ENCODE results near the gene SNCB. TPM values are rescaled to one million over a fixed set of nuclear protein-coding genes. Genes with fewer than 3 reads are reported as not detected.
"Not testable (repeated sequence)": the region's sequence is repeated elsewhere in the genome, so short reads cannot be mapped to it uniquely, and the experiment has no call there.

The SNCB gene
- total RNA-seq, 1 experiment from 2014 or later = not detected

DNA sequence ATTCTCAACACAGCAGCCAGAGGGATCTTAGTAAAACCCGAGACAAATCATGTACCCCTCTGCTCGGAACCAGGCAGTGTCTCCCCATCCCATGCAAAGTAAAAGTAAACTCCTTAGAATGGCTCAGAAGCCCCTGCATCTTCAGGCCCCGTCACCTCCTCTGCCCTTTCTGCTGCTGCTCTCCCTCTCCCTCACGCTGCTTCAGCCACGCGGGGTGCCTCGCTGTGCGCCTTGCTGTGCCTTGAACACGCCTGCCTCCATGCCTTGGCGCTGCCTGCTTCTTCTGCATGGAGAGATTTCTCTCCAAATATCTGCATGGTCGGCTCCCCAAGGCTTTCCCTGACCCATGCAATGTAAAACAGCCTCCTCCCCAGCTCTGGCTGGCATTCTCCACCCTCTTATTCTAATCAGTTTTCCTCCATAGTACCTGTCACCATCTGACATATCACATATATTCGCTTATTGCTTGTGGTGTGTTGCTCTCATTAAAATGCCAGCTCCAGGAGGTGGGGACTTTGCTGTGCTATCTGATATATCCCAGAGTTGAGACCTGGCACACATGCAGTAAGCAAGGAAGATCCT, 28.3 kb downstream of the SNCB start:
- DNase-seq = no peak
- no peak overlapping the region for H3K4me3 ChIP-seq
- no peaks in the 10 kb centered on the region for H3K9me3 ChIP-seq
- peaks cover 10% of the 10 kb centered on the region for H3K36me3 ChIP-seq
- no peaks in the 10 kb centered on the region for H3K27me3 ChIP-seq

DNA sequence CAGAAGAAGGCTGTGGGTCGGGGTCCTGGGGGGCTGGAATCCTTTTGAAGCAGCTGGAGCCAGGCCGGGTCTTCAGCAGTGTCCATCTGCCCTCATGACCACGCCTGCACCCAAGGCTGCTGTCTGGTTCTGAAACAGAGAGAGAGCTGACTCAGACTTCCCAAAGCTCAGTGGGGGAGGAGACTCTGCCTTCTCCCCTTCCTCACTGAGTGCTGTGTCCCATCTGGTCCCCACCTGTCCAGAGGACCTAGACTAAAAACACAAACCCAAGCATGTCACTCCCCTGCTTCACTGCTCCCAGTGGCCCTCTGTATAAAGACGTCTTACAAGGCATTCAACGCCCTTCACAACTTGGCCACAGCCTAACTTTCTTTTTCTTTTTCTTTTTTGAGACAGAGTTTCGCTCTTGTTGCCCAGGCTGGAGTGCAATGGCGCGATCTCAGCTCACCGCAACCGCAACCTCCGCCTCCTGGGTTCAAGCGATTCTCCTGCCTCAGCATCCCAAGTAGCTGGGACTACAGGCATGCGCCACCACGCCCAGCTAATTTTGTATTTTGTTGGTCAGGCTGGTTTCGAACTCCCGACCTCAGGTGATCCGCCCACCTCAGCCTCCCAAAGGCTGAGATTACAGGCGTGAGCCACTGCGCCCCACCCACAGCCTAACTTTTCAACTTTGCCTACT, 30.4 kb downstream of the SNCB start:
- H3K36me3 ChIP-seq = peaks cover 10% of the 10 kb centered on the region
- not testable (repeated sequence) for H3K9me3 ChIP-seq, H3K27me3 ChIP-seq, H3K4me3 ChIP-seq, DNase-seq

DNA sequence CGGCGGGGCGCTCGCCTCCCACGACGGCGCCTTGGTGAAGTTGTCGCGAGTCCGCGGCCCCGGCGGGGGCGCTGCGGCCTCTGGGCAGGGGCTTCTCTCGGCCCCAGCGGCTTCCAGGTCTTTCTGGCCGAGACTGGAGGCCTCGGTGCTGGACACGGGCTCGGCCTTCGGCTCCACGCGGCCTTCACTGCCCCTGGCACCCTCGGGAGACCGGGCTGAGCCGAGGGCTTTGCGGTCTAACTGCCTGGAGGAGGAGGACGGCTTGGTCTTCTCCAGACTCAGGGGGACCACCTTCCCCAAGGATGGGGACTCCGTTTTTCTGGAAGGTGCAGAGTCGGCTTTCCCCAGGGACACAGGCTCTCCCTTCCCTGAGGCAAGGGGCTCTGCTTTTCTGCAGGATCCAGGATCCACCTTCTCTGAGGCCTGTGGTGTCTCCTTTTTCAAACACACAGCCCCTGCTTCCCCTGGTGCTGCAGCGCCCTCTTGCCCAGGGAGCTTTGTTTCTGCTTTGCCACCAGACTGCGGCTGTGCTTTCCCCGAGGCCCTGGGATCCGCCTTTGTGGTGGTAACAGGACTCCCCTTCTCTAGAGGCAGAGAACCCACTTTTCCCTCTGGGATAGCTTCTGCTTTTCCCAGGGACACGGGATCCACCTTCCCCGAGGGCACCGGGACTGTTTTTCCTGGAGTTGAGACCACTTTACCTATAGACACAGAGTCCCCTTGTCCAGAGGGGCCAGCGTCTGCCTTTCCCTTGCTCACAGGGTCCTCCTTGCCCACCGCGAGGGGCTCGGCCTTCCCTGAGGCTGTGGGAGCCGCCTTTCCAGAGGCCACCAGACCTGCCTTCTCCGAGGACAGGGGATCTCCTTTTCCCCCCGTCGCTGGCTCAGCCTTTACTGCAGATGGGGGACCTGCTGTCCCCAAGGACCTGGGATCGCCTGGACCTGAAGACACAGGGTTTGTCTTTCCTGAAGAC, 32.6 kb downstream of the SNCB start:
- no peak overlapping the region for H3K4me3 ChIP-seq
- no peaks in the 10 kb centered on the region for H3K9me3 ChIP-seq
- H3K36me3 ChIP-seq = peaks cover 10% of the 10 kb centered on the region
- DNase-seq = no peak
- no peaks in the 10 kb centered on the region for H3K27me3 ChIP-seq

DNA sequence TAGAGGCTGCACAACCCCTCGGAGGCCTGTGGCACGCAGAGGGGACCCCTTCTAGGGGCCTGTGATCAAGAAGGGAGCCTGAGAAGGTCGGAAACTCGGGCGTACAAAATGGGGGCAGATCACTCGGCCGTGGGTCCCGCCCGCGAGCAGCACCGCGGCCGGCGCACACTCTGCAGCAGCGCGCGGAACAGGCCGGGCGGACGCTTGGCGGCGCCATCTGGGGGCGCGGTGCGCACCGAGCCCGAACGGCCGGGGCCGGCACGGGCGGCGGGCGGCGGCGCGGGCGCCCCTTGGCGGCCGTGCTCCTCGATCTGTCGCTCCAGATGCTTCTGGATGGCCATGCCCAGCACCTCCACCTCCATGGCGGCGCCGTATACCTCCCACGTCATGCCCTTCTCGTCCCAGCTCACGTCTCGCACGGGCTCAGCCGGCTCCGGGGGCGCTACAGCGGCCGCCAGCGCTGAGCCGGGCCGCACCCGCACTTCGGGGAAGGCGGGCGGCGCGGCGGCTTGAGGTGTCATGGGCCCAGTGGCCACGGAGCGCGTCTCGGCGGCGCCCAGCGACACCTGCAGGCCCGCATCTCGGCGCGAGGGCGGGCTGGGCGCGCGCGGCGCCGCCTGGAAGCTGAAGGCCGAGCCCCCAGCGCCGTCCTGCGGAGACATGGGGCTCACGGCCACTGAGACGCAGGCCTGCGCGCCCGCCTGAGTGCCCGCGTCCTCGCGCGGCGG, 33.5 kb downstream of the SNCB start:
- Histone ChIP-seq H3K9me3 (no peaks in the 10 kb centered on the region), H3K36me3 (peaks cover 10% of the 10 kb centered on the region), H3K27me3 (no peaks in the 10 kb centered on the region), H3K4me3 (no peak overlapping the region)
- no peak for DNase-seq

DNA sequence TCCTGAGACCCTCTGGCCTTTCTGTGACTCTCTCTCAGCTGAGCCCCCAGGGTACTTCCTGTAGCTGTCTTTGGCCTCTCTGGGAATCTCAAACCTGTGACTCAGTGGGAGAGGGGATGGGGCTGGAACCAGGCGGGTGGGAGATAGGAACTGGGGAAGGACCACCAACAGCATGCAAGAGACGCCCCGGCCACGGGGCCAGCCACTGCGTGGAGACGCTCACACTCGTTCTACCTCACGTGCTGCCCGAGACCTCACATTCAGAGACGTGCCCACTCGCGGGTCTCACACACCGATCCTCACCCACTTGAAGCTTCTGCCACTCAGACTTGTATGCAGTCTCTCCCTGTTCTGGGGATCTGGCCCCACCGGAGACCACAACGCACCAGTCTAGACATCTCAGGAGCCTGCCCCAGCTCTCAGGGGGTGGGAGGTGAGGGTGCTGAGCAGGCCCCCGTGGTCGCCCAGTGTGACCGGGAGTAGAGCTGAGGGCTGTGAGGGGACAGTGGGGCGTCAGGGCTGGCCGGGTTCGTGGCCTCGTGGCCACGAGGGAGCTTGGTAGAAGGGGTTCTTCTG, 34.2 kb downstream of the SNCB start:
- Histone ChIP-seq H3K27me3 (no peaks in the 10 kb centered on the region), H3K36me3 (peaks cover 10% of the 10 kb centered on the region), H3K9me3 (peaks cover 2% of the 10 kb centered on the region; the same call in 1 of the 2 replicates), H3K4me3 (no peak overlapping the region)
- DNase-seq = no peak

DNA sequence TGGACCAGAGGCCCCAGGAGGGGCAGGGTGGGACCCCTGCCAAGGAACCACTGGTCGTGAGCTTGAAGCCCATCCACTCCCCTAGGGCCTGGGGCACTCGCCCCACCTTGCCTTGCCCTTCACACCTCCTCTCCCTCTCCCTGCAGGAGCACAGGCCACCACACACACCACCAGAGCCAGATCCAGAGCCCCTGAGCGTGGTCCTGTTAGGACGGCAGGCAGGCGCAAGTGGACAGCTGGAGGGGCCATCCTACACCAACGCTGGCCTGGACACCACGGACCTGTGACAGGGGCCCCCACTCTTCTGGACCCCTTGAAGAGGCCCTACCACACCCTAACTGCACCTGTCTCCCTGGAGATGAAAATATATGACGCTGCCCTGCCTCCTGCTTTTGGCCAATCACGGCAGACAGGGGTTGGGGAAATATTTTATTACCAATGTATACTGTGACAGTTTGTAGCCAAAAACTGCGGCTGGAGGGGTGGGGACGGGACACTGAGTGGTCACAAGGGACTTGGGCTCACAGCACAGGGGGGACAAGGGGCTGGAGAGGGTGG, 34.9 kb downstream of the SNCB start:
- Histone ChIP-seq H3K36me3 (peaks cover 10% of the 10 kb centered on the region), H3K4me3 (no peak overlapping the region), H3K27me3 (no peaks in the 10 kb centered on the region), H3K9me3 (peaks cover 3% of the 10 kb centered on the region; the same call in 1 of the 2 replicates)
- no peak for DNase-seq

DNA sequence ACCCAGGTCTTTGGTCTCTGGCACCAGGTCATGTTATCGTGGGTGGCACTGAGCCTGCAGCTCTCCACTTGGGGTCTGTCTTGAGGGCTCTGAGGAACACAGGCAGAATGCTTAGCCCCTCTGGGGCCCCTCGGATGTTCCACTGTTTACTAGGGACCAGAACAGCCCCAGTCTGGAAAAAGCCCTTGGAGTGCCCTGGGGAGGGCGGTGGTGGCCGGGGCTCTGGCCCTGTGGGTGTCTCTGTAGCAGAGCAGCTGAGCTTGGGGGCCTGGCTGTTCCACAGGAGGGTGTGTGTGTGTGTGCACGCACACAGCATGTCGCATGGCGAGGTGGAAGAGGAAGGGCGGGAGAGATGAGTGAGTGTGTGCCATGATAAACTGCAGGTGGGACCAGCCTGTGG, 35.8 kb downstream of the SNCB start:
- peaks cover 3% of the 10 kb centered on the region; the same call in 1 of the 2 replicates for H3K9me3 ChIP-seq
- H3K4me3 ChIP-seq = no peak overlapping the region
- no peaks in the 10 kb centered on the region for H3K27me3 ChIP-seq
- DNase-seq = no peak
- H3K36me3 ChIP-seq = peaks cover 10% of the 10 kb centered on the region

DNA sequence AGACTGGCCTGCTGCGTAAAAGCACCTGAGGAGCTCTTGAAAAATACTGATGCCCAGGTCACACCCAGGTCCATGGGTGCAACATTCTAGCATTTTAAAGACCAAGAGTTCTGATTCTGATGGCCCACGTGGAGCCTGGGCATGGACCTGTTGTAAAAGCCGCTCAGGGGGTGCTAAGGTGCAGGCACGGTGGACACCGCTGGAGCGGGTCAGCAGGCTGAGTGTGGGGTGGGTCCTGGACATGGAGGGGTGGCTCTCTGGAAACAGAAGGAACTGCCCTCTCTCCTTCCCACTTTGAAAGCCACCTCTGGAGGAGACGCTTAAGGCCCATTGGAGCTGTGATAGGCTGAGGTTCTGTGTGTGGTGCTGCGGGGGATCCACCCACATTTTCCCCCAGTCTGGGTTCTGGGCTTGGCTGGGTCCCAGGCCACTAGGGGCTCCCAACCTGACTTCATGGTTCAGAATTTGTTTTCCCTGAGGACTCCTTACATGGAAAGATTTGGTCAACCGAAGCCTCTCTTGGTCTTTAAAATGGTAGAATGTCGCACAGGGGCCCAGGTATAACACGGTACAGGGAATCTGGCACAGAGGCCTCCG, 37.0 kb downstream of the SNCB start:
- DNase-seq = no peak
- H3K36me3 ChIP-seq = peaks cover 1% of the 10 kb centered on the region

DNA sequence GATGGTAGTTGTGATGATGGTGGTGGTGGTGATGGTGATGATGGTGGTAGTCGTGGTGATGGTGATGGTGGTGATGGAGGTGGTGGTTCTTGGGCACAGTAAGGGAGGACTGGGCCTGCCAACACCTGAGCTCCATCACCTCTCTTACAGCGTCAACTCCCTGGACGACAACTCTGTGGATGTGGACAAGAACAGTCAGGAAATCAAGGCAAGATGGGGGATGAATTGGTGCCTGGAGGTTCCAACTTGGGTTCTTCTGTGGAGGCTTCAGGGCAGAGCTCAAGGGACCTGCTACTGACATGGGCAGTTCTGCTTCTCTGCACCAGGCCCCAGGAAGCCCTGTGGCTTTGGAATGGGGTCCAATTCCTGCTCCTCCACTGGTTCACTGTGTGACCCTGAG, 37.8 kb downstream of the SNCB start:
- H3K9me3 ChIP-seq = peaks cover 3% of the 10 kb centered on the region; the same call in 1 of the 2 replicates
- no peaks in the 10 kb centered on the region for H3K27me3 ChIP-seq
- H3K4me3 ChIP-seq = no peak overlapping the region
- DNase-seq = no peak
- H3K36me3 ChIP-seq = no peaks in the 10 kb centered on the region; the same call in 1 of the 2 replicates

More for the DNA sequence above, 37.0 kb downstream of the SNCB start:
- Histone ChIP-seq H3K4me3 (no peak overlapping the region), H3K27me3 (no peaks in the 10 kb centered on the region), H3K9me3 (peaks cover 3% of the 10 kb centered on the region; the same call in 1 of the 2 replicates)

DNA sequence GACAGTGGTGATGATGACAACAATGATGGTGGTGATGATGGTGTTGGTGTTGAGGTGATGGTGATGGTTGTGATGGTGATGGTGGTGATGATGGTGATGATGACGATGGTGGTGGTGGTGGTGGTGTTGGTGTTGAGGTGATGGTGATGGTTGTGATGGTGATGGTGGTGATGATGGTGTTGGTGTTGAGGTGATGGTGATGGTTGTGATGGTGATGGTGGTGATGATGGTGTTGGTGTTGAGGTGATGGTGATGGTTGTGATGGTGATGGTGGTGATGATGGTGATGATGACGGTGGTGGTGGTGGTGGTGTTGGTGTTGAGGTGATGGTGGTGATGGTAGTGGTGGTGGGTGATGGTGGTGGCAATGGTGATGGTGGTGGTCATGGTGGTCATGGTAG, 38.7 kb downstream of the SNCB start:
- H3K9me3 ChIP-seq, H3K27me3 ChIP-seq, DNase-seq, H3K4me3 ChIP-seq, H3K36me3 ChIP-seq: not testable (repeated sequence)

DNA sequence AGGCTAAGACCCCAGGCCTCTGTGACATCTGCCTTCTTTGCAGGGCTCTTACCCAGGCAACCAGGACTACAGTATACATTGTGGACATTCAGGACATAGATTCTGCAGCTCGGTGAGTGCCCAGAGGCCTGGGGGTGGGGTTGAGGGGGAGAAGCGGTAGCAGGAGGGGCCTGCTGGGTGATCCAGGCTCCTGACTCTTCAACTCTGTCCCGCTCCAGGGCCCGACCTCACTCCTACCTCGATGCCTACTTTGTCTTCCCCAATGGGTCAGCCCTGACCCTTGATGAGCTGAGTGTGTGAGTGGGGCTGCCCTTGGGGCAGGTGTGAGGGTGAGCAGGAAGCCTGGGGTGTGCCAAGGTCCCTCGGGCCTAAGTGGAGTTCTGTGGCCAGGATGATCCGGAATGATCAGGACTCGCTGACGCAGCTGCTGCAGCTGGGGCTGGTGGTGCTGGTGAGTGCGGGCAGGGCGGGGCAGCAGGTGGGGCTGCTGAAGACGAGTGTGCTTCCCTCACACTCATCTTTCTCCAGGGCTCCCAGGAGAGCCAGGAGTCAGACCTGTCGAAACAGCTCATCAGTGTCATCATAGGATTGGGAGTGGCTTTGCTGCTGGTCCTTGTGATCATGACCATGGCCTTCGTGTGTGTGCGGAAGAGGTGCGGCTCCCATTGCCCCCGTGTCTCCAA, 40.2 kb downstream of the SNCB start:
- H3K27me3 ChIP-seq = no peaks in the 10 kb centered on the region
- peaks cover 19% of the 10 kb centered on the region for H3K9me3 ChIP-seq
- H3K36me3 ChIP-seq = no peaks in the 10 kb centered on the region; the same call in 1 of the 2 replicates
- no peak overlapping the region for H3K4me3 ChIP-seq
- no peak for DNase-seq

DNA sequence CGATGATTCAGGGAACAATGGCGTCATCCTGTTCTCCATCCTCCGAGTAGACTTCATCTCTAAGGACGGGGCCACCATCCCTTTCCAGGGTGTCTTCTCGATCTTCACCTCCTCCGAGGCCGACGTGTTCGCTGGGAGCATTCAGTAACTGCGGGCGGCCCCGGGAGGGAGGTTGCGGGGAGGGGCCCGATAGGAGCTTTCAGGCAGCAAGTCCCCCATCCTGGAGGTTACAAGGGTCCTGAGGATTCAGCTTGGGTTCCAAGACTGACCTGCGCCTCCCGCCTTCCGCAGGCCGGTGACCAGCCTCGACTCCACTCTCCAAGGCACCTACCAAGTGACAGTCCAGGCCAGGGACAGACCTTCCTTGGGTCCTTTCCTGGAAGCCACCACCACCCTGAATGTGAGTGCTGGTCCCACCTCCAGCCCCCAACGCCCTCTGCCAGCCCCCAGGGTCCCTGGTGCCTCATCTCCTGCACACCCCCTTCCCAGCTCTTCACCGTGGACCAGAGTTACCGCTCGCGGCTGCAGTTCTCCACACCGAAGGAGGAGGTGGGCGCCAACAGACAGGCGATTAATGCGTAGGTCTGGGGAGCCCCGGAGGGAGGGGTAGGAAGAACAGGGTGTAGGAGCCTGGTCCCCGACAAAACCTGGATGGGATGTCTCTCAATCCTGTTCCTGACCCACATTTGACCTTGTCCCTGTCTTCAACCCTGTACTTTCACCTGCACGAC, 41.1 kb downstream of the SNCB start:
- Histone ChIP-seq H3K9me3 (peaks cover 28% of the 10 kb centered on the region), H3K36me3 (no peaks in the 10 kb centered on the region; the same call in 1 of the 2 replicates), H3K4me3 (no peak overlapping the region), H3K27me3 (no peaks in the 10 kb centered on the region)
- DNase-seq = no peak

DNA sequence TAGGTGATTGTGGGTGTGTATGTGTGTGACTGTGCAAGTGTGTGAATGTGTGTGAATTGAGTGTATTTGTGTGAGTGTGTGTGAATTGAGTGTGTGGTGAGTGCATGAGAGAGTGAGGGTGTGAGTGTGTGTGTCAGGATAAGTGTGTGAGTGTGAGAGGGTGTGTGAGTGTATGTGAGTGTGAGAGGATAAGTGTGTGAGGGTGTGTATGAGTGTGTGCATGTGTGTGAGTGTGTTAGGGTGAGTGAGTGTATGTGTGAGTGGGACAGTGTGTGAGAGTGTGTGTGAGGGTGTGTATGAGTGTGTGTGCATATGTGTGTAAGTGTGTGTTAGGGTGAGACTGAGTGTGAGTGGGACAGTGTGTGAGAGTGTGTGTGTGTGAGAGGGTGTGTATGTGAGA, 42.0 kb downstream of the SNCB start:
- peaks cover 31% of the 10 kb centered on the region for H3K9me3 ChIP-seq
- no peak overlapping the region for H3K4me3 ChIP-seq
- H3K27me3 ChIP-seq = no peaks in the 10 kb centered on the region
- H3K36me3 ChIP-seq = no peaks in the 10 kb centered on the region; the same call in 1 of the 2 replicates
- DNase-seq = no peak

DNA sequence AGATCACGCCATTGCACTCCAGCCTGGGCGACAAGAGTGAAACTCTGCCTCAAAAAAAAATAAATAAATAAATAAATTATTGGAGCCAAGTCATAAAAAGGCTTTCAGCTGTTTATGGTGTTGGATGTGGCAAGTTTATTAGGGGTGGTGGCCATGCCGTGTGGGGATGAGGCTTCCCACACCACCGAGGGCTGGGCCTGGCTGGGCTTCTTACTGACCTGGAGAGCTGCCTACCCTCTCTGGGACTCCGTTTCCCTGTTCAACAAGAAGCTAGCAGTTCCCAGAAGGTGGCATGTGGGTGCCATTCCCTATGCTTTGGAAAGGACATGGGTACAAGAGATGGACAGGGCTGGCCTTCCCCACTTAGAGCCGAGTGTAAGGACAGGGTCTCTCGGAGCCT, 42.9 kb downstream of the SNCB start:
- no peak for DNase-seq
- H3K27me3 ChIP-seq = no peaks in the 10 kb centered on the region
- no peak overlapping the region for H3K4me3 ChIP-seq
- peaks cover 31% of the 10 kb centered on the region for H3K9me3 ChIP-seq
- no peaks in the 10 kb centered on the region for H3K36me3 ChIP-seq

DNA sequence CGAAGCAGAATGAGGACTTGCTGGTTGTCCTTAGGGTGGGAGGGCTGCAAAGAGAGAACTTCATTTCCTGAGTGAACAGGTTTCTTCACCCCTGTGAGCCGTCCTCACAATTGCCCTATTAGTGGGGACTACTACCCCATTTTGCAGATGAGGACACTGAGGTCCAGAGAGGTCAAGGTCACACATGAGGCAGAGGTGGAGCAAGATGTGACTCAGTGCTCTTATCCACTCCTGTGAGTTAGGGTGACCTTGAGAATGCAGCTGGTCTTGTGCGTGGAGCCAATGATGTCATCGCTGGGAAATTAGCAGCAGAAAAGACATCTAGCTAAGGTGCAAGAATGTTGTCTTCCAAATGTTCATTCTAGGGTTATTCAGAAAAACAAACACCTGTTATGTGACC, 47.3 kb downstream of the SNCB start:
- DNase-seq = no peak
- Histone ChIP-seq H3K27me3 (no peaks in the 10 kb centered on the region), H3K9me3 (peaks cover 28% of the 10 kb centered on the region), H3K36me3 (no peaks in the 10 kb centered on the region), H3K4me3 (no peak overlapping the region)

Data from MG63 (cell line).